ENCODE measurements around the gene ACYP2.

Gene ACYP2

GRCh38 chr2:54239427-54239826, 124.0 kb downstream of the ACYP2 start:
- no peak overlapping the region for H3K27ac ChIP-seq (ENCODE audit: extremely low read depth, low read depth, low read length)

GRCh38 chr2:54240515-54241469, 125.4 kb downstream of the ACYP2 start:
- POLR2A ChIA-PET = interaction anchor here (1.0 kb wide), 1 partner anchor 9 kb away, joined by 3 read pairs; no protein-coding TSS in a partner anchor
- CTCF ChIA-PET = no interaction called here
- Histone ChIP-seq H3K27ac (ENCODE audit: extremely low read depth, low read depth, low read length) (no peak overlapping the region), H3K4me3 (ENCODE audit: low read depth, low read length) (no peak overlapping the region), H3K4me1 (ENCODE audit: control insufficient read depth, insufficient read depth, low read length) (no peaks in the 10 kb centered on the region), H3K36me3 (ENCODE audit: control insufficient read depth in 2 of 2, insufficient read depth in 1 of 2, low read length in 2 of 2) (no peaks in the 10 kb centered on the region), H3K9me3 (ENCODE audit: control insufficient read depth, insufficient read depth, low read depth, low read length) (no peaks in the 10 kb centered on the region)
- TF ChIP-seq ZNF274 (IDR thresholded peaks at IDR 0.05; ENCODE audit: low read length) (no peak), ZNF274 (tag by site-specific recombination; IDR thresholded peaks at IDR 0.05; ENCODE audit: borderline replicate concordance) (no peak), ZNF157 (tag by site-specific recombination; IDR thresholded peaks at IDR 0.05) (no peak), ZNF132 (tag by site-specific recombination; IDR thresholded peaks at IDR 0.05; ENCODE audit: borderline replicate concordance) (no peak), CTCF (tag by site-specific recombination; IDR thresholded peaks at IDR 0.05) (no peak), ZEB2 (tag by site-specific recombination; IDR thresholded peaks at IDR 0.05) (no peak), ZNF704 (tag by site-specific recombination; IDR thresholded peaks at IDR 0.05) (no peak), REPIN1 (tag by site-specific recombination; IDR thresholded peaks at IDR 0.05; ENCODE audit: low read depth) (no peak), ZNF501 (tag by site-specific recombination; IDR thresholded peaks at IDR 0.05) (no peak)

More at GRCh38 chr2:54239427-54239826, 124.0 kb downstream of the ACYP2 start:
- Histone ChIP-seq H3K9me3 (ENCODE audit: control insufficient read depth, insufficient read depth, low read depth, low read length) (no peaks in the 10 kb centered on the region), H3K36me3 (ENCODE audit: control insufficient read depth in 2 of 2, insufficient read depth in 1 of 2, low read length in 2 of 2) (no peaks in the 10 kb centered on the region), H3K4me3 (ENCODE audit: low read depth, low read length) (no peak overlapping the region), H3K4me1 (ENCODE audit: control insufficient read depth, insufficient read depth, low read length) (no peaks in the 10 kb centered on the region)
- CTCF ChIA-PET = interaction anchor here (0.5 to 1.3 kb wide), 3 partner anchors 24 to 397 kb away, joined by 3 read pairs; no protein-coding TSS in a partner anchor
- TF ChIP-seq ZNF747 (tag by site-specific recombination; IDR thresholded peaks at IDR 0.05) = no peak
- TF ChIP-seq ZNF692 (tag by site-specific recombination; IDR thresholded peaks at IDR 0.05) = no peak
- no peak for TF ChIP-seq KLF17 (tag by site-specific recombination; IDR thresholded peaks at IDR 0.05)
- TF ChIP-seq ZNF830 (tag by site-specific recombination; IDR thresholded peaks at IDR 0.05; ENCODE audit: low read depth) = no peak
- TF ChIP-seq HOXA7 (CRISPR knock-in tag; IDR thresholded peaks at IDR 0.05; ENCODE audit: borderline replicate concordance) = no peak
- TF ChIP-seq ZBTB6 (tag by site-specific recombination; IDR thresholded peaks at IDR 0.05) = peak; percentile 44; the same call in 1 of the 2 replicates
- peak; percentile 83 for TF ChIP-seq GLIS1 (tag by site-specific recombination; IDR thresholded peaks at IDR 0.05)
- no peak for TF ChIP-seq ZNF701 (tag by site-specific recombination; IDR thresholded peaks at IDR 0.05)
- no peak for TF ChIP-seq ZNF549 (tag by site-specific recombination; IDR thresholded peaks at IDR 0.05)
- TF ChIP-seq MEIS1 (CRISPR knock-in tag; IDR thresholded peaks at IDR 0.05; ENCODE audit: borderline replicate concordance) = no peak
- TF ChIP-seq ZEB2 (tag by site-specific recombination; IDR thresholded peaks at IDR 0.05) = no peak
- TF ChIP-seq ZNF596 (tag by site-specific recombination; IDR thresholded peaks at IDR 0.05) = no peak
- TF ChIP-seq WT1 (tag by site-specific recombination; IDR thresholded peaks at IDR 0.05) = peak; percentile 43; the same call in 1 of the 2 replicates
- no peak for TF ChIP-seq ZNF677 (tag by site-specific recombination; IDR thresholded peaks at IDR 0.05)
- TF ChIP-seq TCF7L2 (IDR thresholded peaks at IDR 0.05; ENCODE audit: borderline replicate concordance, low read depth, low read length) = no peak
- no peak for TF ChIP-seq BCL11B (tag by site-specific recombination; IDR thresholded peaks at IDR 0.05; ENCODE audit: low read depth)
- no peak for TF ChIP-seq SALL2 (tag by site-specific recombination; IDR thresholded peaks at IDR 0.05; ENCODE audit: borderline replicate concordance)
- no peak for TF ChIP-seq REPIN1 (tag by site-specific recombination; IDR thresholded peaks at IDR 0.05; ENCODE audit: low read depth)
- TF ChIP-seq ZNF311 (tag by site-specific recombination; IDR thresholded peaks at IDR 0.05; ENCODE audit: borderline replicate concordance) = no peak
- TF ChIP-seq ZIC2 (tag by site-specific recombination; IDR thresholded peaks at IDR 0.05) = peak; percentile 42
- no peak for TF ChIP-seq ZBTB1 (tag by site-specific recombination; IDR thresholded peaks at IDR 0.05)
- TF ChIP-seq ZBTB20 (tag by site-specific recombination; IDR thresholded peaks at IDR 0.05) = no peak
- POLR2A ChIA-PET = interaction anchor here (1.0 kb wide), 1 partner anchor 11 kb away, joined by 3 read pairs; no protein-coding TSS in a partner anchor

All from HEK293 (cell line).